Ishikawa (cell line): Measurements from ENCODE around the gene MDC1.

Experiments used
- CEBPB ChIP-seq: IDR thresholded peaks from 2 replicates; pipeline ENCODE4 v1.6.1; 2012
- TF ChIP-seq, protein P1 (sequence below): IDR thresholded peaks from 2 replicates; pipeline ENCODE4 v1.6.1; 2012; ENCODE audit warnings: low read depth, mild to moderate bottlenecking

DNA sequence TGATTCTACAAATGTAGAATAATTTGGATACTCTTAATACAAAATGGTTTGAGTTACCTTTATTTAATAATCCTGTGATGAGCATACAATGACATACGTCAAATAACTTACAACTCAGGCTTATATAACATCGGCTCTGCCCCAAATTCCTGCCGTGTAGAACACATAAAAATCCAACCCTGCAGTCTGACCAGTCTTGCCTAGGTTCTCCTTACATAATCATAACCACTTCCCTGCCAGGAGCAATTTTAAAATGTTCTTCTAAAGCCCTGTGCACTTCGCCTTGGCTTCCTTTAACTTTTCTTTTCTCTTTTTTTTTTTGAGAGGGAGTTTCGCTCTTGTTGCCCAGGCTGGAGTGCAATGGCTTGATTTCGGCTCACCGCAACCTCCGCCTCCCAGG is 43.5 kb upstream of the MDC1 start:
- TF ChIP-seq, protein P1, sequence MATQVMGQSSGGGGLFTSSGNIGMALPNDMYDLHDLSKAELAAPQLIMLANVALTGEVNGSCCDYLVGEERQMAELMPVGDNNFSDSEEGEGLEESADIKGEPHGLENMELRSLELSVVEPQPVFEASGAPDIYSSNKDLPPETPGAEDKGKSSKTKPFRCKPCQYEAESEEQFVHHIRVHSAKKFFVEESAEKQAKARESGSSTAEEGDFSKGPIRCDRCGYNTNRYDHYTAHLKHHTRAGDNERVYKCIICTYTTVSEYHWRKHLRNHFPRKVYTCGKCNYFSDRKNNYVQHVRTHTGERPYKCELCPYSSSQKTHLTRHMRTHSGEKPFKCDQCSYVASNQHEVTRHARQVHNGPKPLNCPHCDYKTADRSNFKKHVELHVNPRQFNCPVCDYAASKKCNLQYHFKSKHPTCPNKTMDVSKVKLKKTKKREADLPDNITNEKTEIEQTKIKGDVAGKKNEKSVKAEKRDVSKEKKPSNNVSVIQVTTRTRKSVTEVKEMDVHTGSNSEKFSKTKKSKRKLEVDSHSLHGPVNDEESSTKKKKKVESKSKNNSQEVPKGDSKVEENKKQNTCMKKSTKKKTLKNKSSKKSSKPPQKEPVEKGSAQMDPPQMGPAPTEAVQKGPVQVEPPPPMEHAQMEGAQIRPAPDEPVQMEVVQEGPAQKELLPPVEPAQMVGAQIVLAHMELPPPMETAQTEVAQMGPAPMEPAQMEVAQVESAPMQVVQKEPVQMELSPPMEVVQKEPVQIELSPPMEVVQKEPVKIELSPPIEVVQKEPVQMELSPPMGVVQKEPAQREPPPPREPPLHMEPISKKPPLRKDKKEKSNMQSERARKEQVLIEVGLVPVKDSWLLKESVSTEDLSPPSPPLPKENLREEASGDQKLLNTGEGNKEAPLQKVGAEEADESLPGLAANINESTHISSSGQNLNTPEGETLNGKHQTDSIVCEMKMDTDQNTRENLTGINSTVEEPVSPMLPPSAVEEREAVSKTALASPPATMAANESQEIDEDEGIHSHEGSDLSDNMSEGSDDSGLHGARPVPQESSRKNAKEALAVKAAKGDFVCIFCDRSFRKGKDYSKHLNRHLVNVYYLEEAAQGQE = no peak
- no peak for TF ChIP-seq CEBPB
